GM19438 (cell line): ENCODE data around the gene TNFRSF25.

Source experiments
- ATAC-seq: cut with Tn5 transposase; IDR thresholded peaks from one replicate; pipeline ENCODE4 v1.9.1; 2021; ENCODE audit warnings: low read depth; ENCODE audit not compliant: unreplicated experiment

TNFRSF25 gene

GRCh38 chr1:6423321-6423999, 42.5 kb downstream of the TNFRSF25 start:
- no peak for ATAC-seq

- ATAC-seq = no peak
These were observed 44.7 kb downstream of the TNFRSF25 start for GRCh38 chr1:6421266-6421665.

- ATAC-seq = no peak
These were observed 45.4 kb downstream of the TNFRSF25 start for GRCh38 chr1:6420454-6421042.

- no peak for ATAC-seq
These were observed 46.0 kb downstream of the TNFRSF25 start, which contains the start of gene HES2 for GRCh38 chr1:6419804-6420453. Gene HES2 (minus strand): TSS chr1:6419919. CDS start chr1:6419820, 99 bp downstream.

- ATAC-seq = no peak
These were observed 46.6 kb downstream of the TNFRSF25 start for GRCh38 chr1:6419397-6419803.

GRCh38 chr1:6418668-6419396, 47.1 kb downstream of the TNFRSF25 start:
- no peak for ATAC-seq

GRCh38 chr1:6417961-6418667, 47.9 kb downstream of the TNFRSF25 start:
- ATAC-seq = no peak

- no peak for ATAC-seq
These were observed 49.1 kb downstream of the TNFRSF25 start for GRCh38 chr1:6416906-6417305.

GRCh38 chr1:6416295-6416656, 49.7 kb downstream of the TNFRSF25 start:
- no peak for ATAC-seq

- ATAC-seq = no peak
These were observed 50.9 kb downstream of the TNFRSF25 start for GRCh38 chr1:6414881-6415626.

- peak; percentile 77 for ATAC-seq
These were observed 51.5 kb downstream of the TNFRSF25 start for GRCh38 chr1:6414443-6414844.

- no peak for ATAC-seq
These were observed 53.1 kb downstream of the TNFRSF25 start for GRCh38 chr1:6412896-6413295.
